PC-3 (cell line): ENCODE results near the gene SQOR.

Source experiments
- CTCF ChIP-seq: fragments of 300-600 bp; sonication (generic); conservative IDR thresholded peaks from 2 replicates; pipeline ENCODE4 v1.5.1; 2017; ENCODE audit warnings: antibody characterized with exemption, low read depth, mild to moderate bottlenecking, low read length
- EZH2 ChIP-seq: fragments of 300-600 bp; sonication (generic); IDR thresholded peaks from one replicate; pipeline ENCODE4 v1.6.1; 2017; ENCODE audit warnings: antibody characterized with exemption, mild to moderate bottlenecking, low read length; ENCODE audit not compliant: unreplicated experiment
- EZH2phosphoT487 ChIP-seq: fragments of 300-600 bp; sonication (generic); IDR thresholded peaks from 2 replicates; pipeline ENCODE4 v1.6.1; 2018; ENCODE audit warnings: mild to moderate bottlenecking, antibody characterized with exemption, low read length, borderline replicate concordance

- TF ChIP-seq CTCF (no peak), EZH2 (no peak), EZH2phosphoT487 (no peak)
Measured at GRCh38 chr15:45657254-45657653, 22.4 kb downstream of the SQOR start.
